PC-9 (cell line): ENCODE measurements around the gene CYP4F11.

Experiments
- EZH2 ChIP-seq: fragments of 200-600 bp; sonication (generic); IDR thresholded peaks from 2 replicates; pipeline ENCODE4 v1.8.0; 2017; ENCODE audit warnings: antibody characterized with exemption, low read depth
- TF ChIP-seq, protein P1 (sequence below): fragments of 200-600 bp; sonication (generic); conservative IDR thresholded peaks from 2 replicates; pipeline ENCODE4 v1.6.1; 2017; ENCODE audit warnings: mixed run types, antibody characterized with exemption, mild to moderate bottlenecking, moderate library complexity

DNA sequence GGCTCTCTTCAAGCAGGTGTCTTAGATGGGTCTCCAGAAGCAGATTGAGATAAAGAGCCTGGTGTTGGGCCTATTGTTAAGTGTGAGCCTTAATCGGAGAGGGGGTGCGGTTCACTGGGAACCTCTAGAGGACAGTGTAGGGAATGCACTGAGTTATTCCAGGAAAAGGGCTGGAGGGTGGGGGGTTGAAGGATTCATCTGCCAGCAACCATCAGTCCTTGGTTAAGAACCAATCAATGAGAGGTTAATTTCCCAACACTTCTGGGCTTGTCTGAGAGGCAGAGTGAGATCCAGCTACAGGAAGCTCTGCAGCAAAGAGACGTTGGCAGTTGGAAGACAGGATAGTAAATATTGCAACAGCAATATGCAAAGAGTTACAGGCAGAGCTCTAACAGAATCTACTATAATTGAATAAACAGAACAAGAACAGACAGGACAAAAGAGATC, 65.2 kb downstream of the CYP4F11 start:
- TF ChIP-seq, protein P1, sequence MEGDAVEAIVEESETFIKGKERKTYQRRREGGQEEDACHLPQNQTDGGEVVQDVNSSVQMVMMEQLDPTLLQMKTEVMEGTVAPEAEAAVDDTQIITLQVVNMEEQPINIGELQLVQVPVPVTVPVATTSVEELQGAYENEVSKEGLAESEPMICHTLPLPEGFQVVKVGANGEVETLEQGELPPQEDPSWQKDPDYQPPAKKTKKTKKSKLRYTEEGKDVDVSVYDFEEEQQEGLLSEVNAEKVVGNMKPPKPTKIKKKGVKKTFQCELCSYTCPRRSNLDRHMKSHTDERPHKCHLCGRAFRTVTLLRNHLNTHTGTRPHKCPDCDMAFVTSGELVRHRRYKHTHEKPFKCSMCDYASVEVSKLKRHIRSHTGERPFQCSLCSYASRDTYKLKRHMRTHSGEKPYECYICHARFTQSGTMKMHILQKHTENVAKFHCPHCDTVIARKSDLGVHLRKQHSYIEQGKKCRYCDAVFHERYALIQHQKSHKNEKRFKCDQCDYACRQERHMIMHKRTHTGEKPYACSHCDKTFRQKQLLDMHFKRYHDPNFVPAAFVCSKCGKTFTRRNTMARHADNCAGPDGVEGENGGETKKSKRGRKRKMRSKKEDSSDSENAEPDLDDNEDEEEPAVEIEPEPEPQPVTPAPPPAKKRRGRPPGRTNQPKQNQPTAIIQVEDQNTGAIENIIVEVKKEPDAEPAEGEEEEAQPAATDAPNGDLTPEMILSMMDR: peak; percentile 91
- TF ChIP-seq EZH2: no peak
